H1 (cell line): ENCODE data around the gene KCNK15. TPM values are rescaled to one million over a fixed set of nuclear protein-coding genes. Genes with fewer than 3 reads are reported as not detected.

ENCODE experiments used
- CTCF ChIA-PET: fragments of 300-600 bp; sonication (Branson Sonifier 250); formaldehyde crosslinking; loops from one replicate; lab custom pipeline; 2021; ENCODE audit not compliant: partially characterized antibody; lab: Charles Lee
- POLR2A ChIA-PET: fragments of 300-600 bp; sonication (Branson Sonifier 250); formaldehyde crosslinking; loops from one replicate; lab custom pipeline; 2021; ENCODE audit warnings: inconsistent platforms; ENCODE audit not compliant: partially characterized antibody; lab: Charles Lee
- DNase-seq, 2 experiments: peaks; one replicate each; pipeline versions ENCODE4 v3.0.0 to v3.0.0-alpha.2; 2010 to 2022; ENCODE audit warnings: low spot score in 2 of 2, low read depth in 1 of 2, mixed read lengths in 1 of 2
- FAIRE-seq: peaks from 2 replicates; lab custom pipeline; 2011; peaks lifted over from hg19 to GRCh38; lab: Jason Lieb, UNC
- H2AFZ ChIP-seq: 2 replicates; pipeline ENCODE4 v1.8.1; 2012; ENCODE audit warnings: low read length, inconsistent platforms
- H2AK5ac ChIP-seq: 2 replicates; pipeline ENCODE4 v1.6.1; 2013; ENCODE audit warnings: low read depth, low read length
- H2BK120ac ChIP-seq: replicated peaks from 2 replicates; pipeline ENCODE3; 2013; ENCODE audit warnings: low read depth, low read length, inconsistent platforms
- H2BK12ac ChIP-seq: 2 replicates; pipeline ENCODE4 v1.6.1; 2013; ENCODE audit warnings: low read depth, low read length
- H2BK15ac ChIP-seq: 2 replicates; pipeline ENCODE4 v1.6.1; 2013; ENCODE audit warnings: low read length
- H2BK20ac ChIP-seq: 2 replicates; pipeline ENCODE4 v1.6.1; 2013; ENCODE audit warnings: low read length
- H2BK5ac ChIP-seq: 2 replicates; pipeline ENCODE4 v1.6.1; 2013; ENCODE audit warnings: low read depth, low read length
- H3K14ac ChIP-seq: 2 replicates; pipeline ENCODE4 v1.6.1; 2013; ENCODE audit warnings: inconsistent platforms; ENCODE audit not compliant: insufficient read length
- H3K18ac ChIP-seq: 2 replicates; pipeline ENCODE4 v1.6.1; 2013; ENCODE audit warnings: low read length; ENCODE audit errors: extremely low read depth
- H3K23ac ChIP-seq: 2 replicates; pipeline ENCODE4 v1.6.1; 2013; ENCODE audit warnings: inconsistent platforms; ENCODE audit not compliant: insufficient read length
- H3K23me2 ChIP-seq: 2 replicates; pipeline ENCODE4 v1.6.1; 2013; ENCODE audit warnings: low read depth, low read length
- H3K27ac ChIP-seq: 2 replicates; pipeline ENCODE4 v1.6.1; 2011; ENCODE audit warnings: low read depth, low read length, inconsistent platforms
- H3K27me3 ChIP-seq, 4 experiments: replicated peaks in 1 of 4; 1 replicate in 1 of 4; 2 replicates in 3 of 4; pipeline versions ENCODE4 v1.6.1 to v1.8.1; 2011 to 2013; ENCODE audit warnings: low read length in 3 of 4, mild to moderate bottlenecking in 3 of 4, inconsistent platforms in 2 of 4, mixed read lengths in 2 of 4, moderate library complexity in 1 of 4; ENCODE audit not compliant: control insufficient read depth in 3 of 4, insufficient read depth in 3 of 4; ENCODE audit errors: extremely low read depth in 1 of 4
- H3K36me3 ChIP-seq, 4 experiments: 2 replicates each; pipeline versions ENCODE4 v1.6.1 to v1.8.1; 2011 to 2013; ENCODE audit warnings: mild to moderate bottlenecking in 4 of 4, low read length in 3 of 4, moderate library complexity in 2 of 4, control low read depth in 1 of 4, inconsistent platforms in 1 of 4; ENCODE audit not compliant: insufficient read depth in 4 of 4, control insufficient read depth in 2 of 4
- H3K4ac ChIP-seq: replicated peaks from 2 replicates; pipeline ENCODE3; 2013; ENCODE audit warnings: low read length, low read depth, mixed read lengths, inconsistent platforms; ENCODE audit not compliant: insufficient read length
- H3K4me1 ChIP-seq, 4 experiments: replicated peaks in 1 of 4; 1 replicate in 1 of 4; 2 replicates in 3 of 4; pipeline versions ENCODE4 v1.6.1 to v1.8.1; 2011 to 2013; ENCODE audit warnings: low read length in 3 of 4, inconsistent platforms in 2 of 4, mixed read lengths in 1 of 4; ENCODE audit not compliant: insufficient read depth in 4 of 4, control insufficient read depth in 3 of 4
- H3K4me2 ChIP-seq, 2 experiments: 2 replicates each; pipeline versions ENCODE4 v1.6.1 to v1.8.1; 2011 to 2013; ENCODE audit warnings: low read depth in 2 of 2, low read length in 2 of 2, control low read depth in 1 of 2, inconsistent platforms in 1 of 2, mild to moderate bottlenecking in 1 of 2; ENCODE audit not compliant: insufficient read depth in 1 of 2
- H3K4me3 ChIP-seq, 4 experiments: fragments of 200-600, 300-600 bp in 1 of 4; sonication (generic), shearing (Covaris generic), sonication (Bioruptor Twin) in 1 of 4; 2 replicates each; pipeline versions ENCODE4 v1.5.1 to v1.8.1; 2011 to 2016; ENCODE audit warnings: low read length in 4 of 4, low read depth in 3 of 4, control low read depth in 2 of 4, inconsistent platforms in 2 of 4, mild to moderate bottlenecking in 2 of 4, mixed read lengths in 1 of 4, moderate library complexity in 1 of 4; ENCODE audit not compliant: insufficient read depth in 2 of 4; ENCODE audit errors: extremely low read depth in 1 of 4
- H3K56ac ChIP-seq: replicated peaks from 2 replicates; pipeline ENCODE3; 2013; ENCODE audit warnings: low read depth, mild to moderate bottlenecking, mixed read lengths, low read length, inconsistent platforms; ENCODE audit not compliant: insufficient read length
- H3K79me1 ChIP-seq: 2 replicates; pipeline ENCODE4 v1.6.1; 2013; ENCODE audit warnings: low read depth, low read length, control low read depth
- H3K79me2 ChIP-seq, 2 experiments: 2 replicates each; pipeline versions ENCODE4 v1.6.1 to v1.8.1; 2012 to 2013; ENCODE audit warnings: low read length in 2 of 2, mild to moderate bottlenecking in 2 of 2, inconsistent platforms in 1 of 2; ENCODE audit not compliant: insufficient read depth in 2 of 2, control insufficient read depth in 1 of 2
- H3K9ac ChIP-seq, 4 experiments: replicated peaks in 1 of 4; 1 replicate in 1 of 4; 2 replicates in 3 of 4; pipeline versions ENCODE4 v1.6.1 to v1.8.1; 2011 to 2013; ENCODE audit warnings: low read depth in 3 of 4, low read length in 3 of 4, control low read depth in 2 of 4, mild to moderate bottlenecking in 2 of 4, moderate library complexity in 2 of 4, inconsistent platforms in 1 of 4; ENCODE audit errors: extremely low read depth in 1 of 4
- H3K9me3 ChIP-seq, 2 experiments: 2 replicates each; pipeline versions ENCODE4 v1.6.1 to v1.8.1; 2012 to 2013; ENCODE audit warnings: mild to moderate bottlenecking in 2 of 2, moderate library complexity in 2 of 2, control low read depth in 1 of 2, inconsistent platforms in 1 of 2, low read depth in 1 of 2, low read length in 1 of 2, mixed read lengths in 1 of 2; ENCODE audit not compliant: insufficient read depth in 2 of 2
- H4K20me1 ChIP-seq, 2 experiments: replicated peaks in 1 of 2; 2 replicates each; pipeline versions ENCODE3 to v1.8.1; 2011 to 2013; ENCODE audit warnings: inconsistent platforms in 2 of 2, low read length in 2 of 2, mild to moderate bottlenecking in 1 of 2; ENCODE audit not compliant: insufficient read depth in 2 of 2, control insufficient read depth in 1 of 2
- H4K5ac ChIP-seq: 2 replicates; pipeline ENCODE4 v1.6.1; 2013; ENCODE audit warnings: low read length, low read depth, mixed read lengths, inconsistent platforms; ENCODE audit not compliant: insufficient read length
- H4K8ac ChIP-seq: 2 replicates; pipeline ENCODE4 v1.8.0; 2013; ENCODE audit warnings: mild to moderate bottlenecking, moderate library complexity, low read length, inconsistent platforms; ENCODE audit not compliant: insufficient read depth; ENCODE audit errors: extremely low read depth
- H4K91ac ChIP-seq: replicated peaks from 2 replicates; pipeline ENCODE3; 2013; ENCODE audit warnings: low read length, mixed read lengths, inconsistent platforms; ENCODE audit not compliant: insufficient read length
- CHD2 ChIP-seq: IDR thresholded peaks from 2 replicates; pipeline ENCODE4 v1.6.1; 2012; ENCODE audit warnings: low read length, improper control_type of control experiment
- CREB1 ChIP-seq: IDR thresholded peaks from 2 replicates; pipeline ENCODE4 v1.6.1; 2012; ENCODE audit warnings: inconsistent platforms
- EGR1 ChIP-seq: IDR thresholded peaks from 2 replicates; pipeline ENCODE4 v1.6.1; 2011; ENCODE audit warnings: low read depth, low read length, borderline replicate concordance
- FOSL1 ChIP-seq: IDR thresholded peaks from 2 replicates; pipeline ENCODE4 v1.6.1; 2011; ENCODE audit warnings: mild to moderate bottlenecking, low read depth, low read length, moderate library complexity; ENCODE audit not compliant: insufficient read depth
- HDAC2 ChIP-seq, 2 experiments: fragments of 300-600 bp in 1 of 2; sonication (generic) in 1 of 2; IDR thresholded peaks; 2 replicates each; pipeline ENCODE4 v1.6.1; 2011 to 2012; ENCODE audit warnings: low read depth in 2 of 2, low read length in 2 of 2, mild to moderate bottlenecking in 2 of 2, moderate library complexity in 2 of 2, borderline replicate concordance in 1 of 2, inconsistent platforms in 1 of 2
- NRF1 ChIP-seq: IDR thresholded peaks from 2 replicates; pipeline ENCODE4 v1.6.1; 2011; ENCODE audit warnings: mild to moderate bottlenecking, low read depth, low read length, improper control_type of control experiment
- PHF8 ChIP-seq: fragments of 200-600 bp; sonication (generic); conservative IDR thresholded peaks from 2 replicates; pipeline ENCODE4 v1.7.1; 2012; ENCODE audit warnings: low read depth, mild to moderate bottlenecking, inconsistent platforms, low read length, moderate library complexity
- RAD21 ChIP-seq, 2 experiments: IDR thresholded peaks in 1 of 2; conservative IDR thresholded peaks in 1 of 2; 2 replicates each; pipeline ENCODE4 v1.6.1; 2011; ENCODE audit warnings: low read depth in 2 of 2, low read length in 2 of 2, improper control_type of control experiment in 1 of 2, inconsistent platforms in 1 of 2, mild to moderate bottlenecking in 1 of 2, moderate library complexity in 1 of 2
- RNF2 ChIP-seq: fragments of 200-900, 300-1000 bp; sonication (generic); IDR thresholded peaks from 2 replicates; pipeline ENCODE4 v1.7.1; 2016; ENCODE audit warnings: borderline replicate concordance, low read depth, mild to moderate bottlenecking, antibody characterized with exemption, low read length; ENCODE audit not compliant: poor library complexity, severe bottlenecking; ENCODE audit errors: missing control alignments
- SRF ChIP-seq: IDR thresholded peaks from 2 replicates; pipeline ENCODE4 v1.6.1; 2011; ENCODE audit warnings: mild to moderate bottlenecking, low read depth, low read length, moderate library complexity
- WGBS, 2 experiments: shearing (Covaris generic) in 1 of 2; methylation state at CpG; one replicate each; pipeline versions ENCODE4 v1.1.6 to v1.1.7; 2013 to 2015; ENCODE audit warnings: low lambda C conversion rate in 2 of 2, mixed read lengths in 2 of 2, inconsistent platforms in 1 of 2, low coverage in 1 of 2, missing lambda C conversion rate in 1 of 2; ENCODE audit not compliant: insufficient replicate concordance in 2 of 2, insufficient coverage in 1 of 2, insufficient read length in 1 of 2; ENCODE audit errors: extremely low coverage in 1 of 2, missing lambda C conversion rate in 1 of 2; 5-methylcytosine and 5-hydroxymethylcytosine counted together
- polyA plus RNA-seq, 7 experiments: library from polyadenylated mRNA; depleted of rRNA in 3 of 7; stranded (reverse) in 5 of 7; unstranded in 2 of 7; fragments of >200 nt in 5 of 7; fragments of 200-250 nt in 2 of 7; gene quantifications; 1 replicate in 5 of 7; 2 replicates in 1 of 7; 4 replicates in 1 of 7; pipeline versions ENCODE4 v1.2.1 to v1.2.3, GENCODE V29; 2011 to 2013; ENCODE audit warnings: missing spikeins in 2 of 7, mixed read lengths in 2 of 7
- total RNA-seq: library from RNA; stranded (reverse); fragmentation: NEBNext Ultra II Directional; extraction: Animal tissue kit (Norgen Biotek cat#: 25700); gene quantifications from 2 replicates; pipeline ENCODE4 v1.2.1, GENCODE V29; 2021
- TF ChIP-seq, protein P1 (sequence below): IDR thresholded peaks from 2 replicates; pipeline ENCODE4 v1.6.1; 2011; ENCODE audit warnings: low read length, improper control_type of control experiment

Gene KCNK15
- total and polyA plus RNA-seq, 2 of the 8 experiments (the other 6 are each of a cell fraction or from before 2014, with no cell fraction given): 0.24 to 0.33 TPM

DNA sequence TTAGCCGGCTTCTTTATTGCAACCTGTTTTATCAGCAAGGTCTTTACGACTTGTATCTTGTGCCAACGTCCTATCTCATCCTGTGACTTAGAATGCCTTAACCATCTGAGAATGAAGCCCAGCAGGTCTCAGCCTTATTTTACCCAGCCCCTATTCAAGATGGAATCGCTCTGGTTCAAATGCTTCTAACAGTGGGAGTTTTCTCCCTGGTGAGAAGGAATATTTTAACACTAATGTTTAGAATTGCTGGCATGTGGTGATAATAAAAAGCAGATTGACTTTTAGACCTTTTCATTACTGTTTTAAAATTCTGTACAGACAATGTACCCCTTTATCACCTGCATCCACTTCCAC, 9.9 kb upstream of the KCNK15 start:
- H3K18ac ChIP-seq: no peak overlapping the region
- H3K27ac ChIP-seq: no peak overlapping the region
- no peak for DNase-seq

More for the DNA sequence above, 9.9 kb upstream of the KCNK15 start:
- TF ChIP-seq SRF (no peak), HDAC2 (IDR thresholded peaks at IDR 0.05; ENCODE audit: borderline replicate concordance in 1 of 2, low read depth in 2 of 2, low read length in 2 of 2) (no peak), RAD21 (IDR thresholded peaks at IDR 0.05 in 1 of 2, conservative IDR thresholded peaks at IDR 0.05 in 1 of 2; ENCODE audit: low read depth in 2 of 2, low read length in 2 of 2) (no peak), NRF1 (no peak), PHF8 (no peak), EGR1 (no peak), CREB1 (no peak), RNF2 (no peak), FOSL1 (no peak), CHD2 (no peak)
- TF ChIP-seq, protein P1, sequence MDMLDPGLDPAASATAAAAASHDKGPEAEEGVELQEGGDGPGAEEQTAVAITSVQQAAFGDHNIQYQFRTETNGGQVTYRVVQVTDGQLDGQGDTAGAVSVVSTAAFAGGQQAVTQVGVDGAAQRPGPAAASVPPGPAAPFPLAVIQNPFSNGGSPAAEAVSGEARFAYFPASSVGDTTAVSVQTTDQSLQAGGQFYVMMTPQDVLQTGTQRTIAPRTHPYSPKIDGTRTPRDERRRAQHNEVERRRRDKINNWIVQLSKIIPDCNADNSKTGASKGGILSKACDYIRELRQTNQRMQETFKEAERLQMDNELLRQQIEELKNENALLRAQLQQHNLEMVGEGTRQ: no peak
- no peak overlapping the region for H2BK20ac ChIP-seq
- no peaks in the 10 kb centered on the region for H3K79me1 ChIP-seq
- H3K79me2 ChIP-seq: no peaks in the 10 kb centered on the region
- no peaks in the 10 kb centered on the region for H4K20me1 ChIP-seq
- H2AK5ac ChIP-seq: no peak overlapping the region
- no peak overlapping the region for H4K8ac ChIP-seq
- WGBS, 2 experiments: 91% methylated on average over 4 of the region's 4 CpGs; no CpG with 5 or more reads in 1 of the 2 experiments
- no peak overlapping the region for H2BK5ac ChIP-seq
- H3K4me2 ChIP-seq: no peak overlapping the region; a peak in 1 of 4 replicates
- H2BK15ac ChIP-seq: no peak overlapping the region
- no peak overlapping the region for H3K4me3 ChIP-seq
- H2BK12ac ChIP-seq: no peak overlapping the region
- no peak overlapping the region for H3K9ac ChIP-seq
- no peaks in the 10 kb centered on the region for H3K36me3 ChIP-seq
- no peak for FAIRE-seq
- no peak overlapping the region for H4K91ac ChIP-seq
- no peak overlapping the region for H3K23ac ChIP-seq
- H2AFZ ChIP-seq: no peak overlapping the region
- POLR2A ChIA-PET: no interaction called here
- H3K14ac ChIP-seq: no peak overlapping the region
- peaks cover 0 to 2% (median 0%) of the 10 kb centered on the region in 4 experiments; a peak in 1 of 7 replicates for H3K27me3 ChIP-seq
- H3K4ac ChIP-seq: no peak overlapping the region
- no peak overlapping the region for H3K56ac ChIP-seq
- H3K9me3 ChIP-seq: no peaks in the 10 kb centered on the region; a peak in 1 of 4 replicates
- H2BK120ac ChIP-seq: no peak overlapping the region
- no peaks in the 10 kb centered on the region for H3K23me2 ChIP-seq
- H4K5ac ChIP-seq: peak overlapping the region; percentile 25
- CTCF ChIA-PET: interaction anchor here (1.3 to 10.5 kb wide), 5 partner anchors 12 to 53 kb away, joined by 4 to 146 read pairs (median 35); partner anchors contain the start of gene CCN5
- H3K4me1 ChIP-seq: peaks cover 0 to 4% (median 2%) of the 10 kb centered on the region in 4 experiments; a peak in 1 of 7 replicates
